Progenitor cell of endocrine pancreas (in vitro differentiated cells): ENCODE measurements around the gene SLCO1B1. TPM values are rescaled to one million over a fixed set of nuclear protein-coding genes. Genes with fewer than 3 reads are reported as not detected.
A peak's percentile ranks its signal among the peaks of the same experiment; 100 is the strongest.

Experiments used
- DNase-seq: peaks from one replicate; pipeline ENCODE4 v3.0.0; 2021; ENCODE audit warnings: low spot score; ENCODE audit not compliant: unreplicated experiment
- H3K27ac Mint-ChIP-seq: 2 replicates; pipeline ENCODE4 v1.8.0; 2021; ENCODE audit warnings: mild to moderate bottlenecking, moderate library complexity, mixed read lengths
- H3K27me3 Mint-ChIP-seq: 2 replicates; pipeline ENCODE4 v1.8.0; 2021; ENCODE audit warnings: mixed read lengths
- H3K36me3 Mint-ChIP-seq: 2 replicates; pipeline ENCODE4 v1.8.0; 2022; ENCODE audit warnings: mixed read lengths; ENCODE audit not compliant: insufficient read depth
- H3K4me1 Mint-ChIP-seq: 2 replicates; pipeline ENCODE4 v1.8.0; 2021; ENCODE audit warnings: low read depth, mixed read lengths
- H3K4me3 Mint-ChIP-seq: 2 replicates; pipeline ENCODE4 v1.8.0; 2021; ENCODE audit warnings: low read depth, mild to moderate bottlenecking, moderate library complexity, mixed read lengths
- H3K9me3 Mint-ChIP-seq: 2 replicates; pipeline ENCODE4 v1.8.0; 2021; ENCODE audit warnings: low read depth, mixed read lengths
- CTCF ChIP-seq: fragments of 200-600 bp; sonication (generic); IDR thresholded peaks from one replicate; pipeline ENCODE4 v1.5.0; 2021; ENCODE audit warnings: antibody characterized with exemption, mild to moderate bottlenecking; ENCODE audit not compliant: unreplicated experiment
- total RNA-seq: library from RNA; stranded (reverse); gene quantifications from 2 replicates; pipeline ENCODE4 v1.2.1, GENCODE V29; 2021

The SLCO1B1 gene
- total RNA-seq, 1 donor from 2014 or later = 0.17 TPM

GRCh38 chr12:21221778-21222177, 90.8 kb downstream of the SLCO1B1 start:
- H3K27me3 Mint-ChIP-seq = no peaks in the 10 kb centered on the region
- DNase-seq = no peak
- peaks cover 2% of the 10 kb centered on the region for H3K4me1 Mint-ChIP-seq
- no peak overlapping the region for H3K27ac Mint-ChIP-seq
- TF ChIP-seq CTCF = no peak
- H3K36me3 Mint-ChIP-seq = no peaks in the 10 kb centered on the region
- no peaks in the 10 kb centered on the region for H3K9me3 Mint-ChIP-seq
- H3K4me3 Mint-ChIP-seq = no peak overlapping the region

- H3K4me3 Mint-ChIP-seq = no peak overlapping the region
- TF ChIP-seq CTCF = no peak
- H3K9me3 Mint-ChIP-seq = no peaks in the 10 kb centered on the region
- H3K27ac Mint-ChIP-seq = no peak overlapping the region
- no peaks in the 10 kb centered on the region for H3K36me3 Mint-ChIP-seq
- H3K27me3 Mint-ChIP-seq = no peaks in the 10 kb centered on the region
- H3K4me1 Mint-ChIP-seq = peaks cover 2% of the 10 kb centered on the region
- DNase-seq = no peak
Observed at GRCh38 chr12:21223930-21224329, 92.9 kb downstream of the SLCO1B1 start.

- Mint-ChIP-seq H3K27ac (no peak overlapping the region), H3K4me3 (no peak overlapping the region), H3K27me3 (no peaks in the 10 kb centered on the region), H3K36me3 (peaks cover 3% of the 10 kb centered on the region), H3K4me1 (no peaks in the 10 kb centered on the region), H3K9me3 (no peaks in the 10 kb centered on the region)
- no peak for TF ChIP-seq CTCF
- DNase-seq = no peak
Observed at GRCh38 chr12:21234395-21234794, 103.4 kb downstream of the SLCO1B1 start.

GRCh38 chr12:21239866-21240265, 108.9 kb downstream of the SLCO1B1 start:
- H3K4me3 Mint-ChIP-seq = no peak overlapping the region
- H3K9me3 Mint-ChIP-seq = peaks cover 14% of the 10 kb centered on the region
- no peaks in the 10 kb centered on the region for H3K27me3 Mint-ChIP-seq
- no peak for TF ChIP-seq CTCF
- H3K27ac Mint-ChIP-seq = no peak overlapping the region
- DNase-seq = no peak
- no peaks in the 10 kb centered on the region for H3K4me1 Mint-ChIP-seq
- H3K36me3 Mint-ChIP-seq = no peaks in the 10 kb centered on the region

GRCh38 chr12:21248679-21249078, 117.7 kb downstream of the SLCO1B1 start:
- no peak for DNase-seq
- Mint-ChIP-seq H3K4me1 (peaks cover 6% of the 10 kb centered on the region), H3K27me3 (no peaks in the 10 kb centered on the region), H3K9me3 (peaks cover 2% of the 10 kb centered on the region), H3K27ac (no peak overlapping the region), H3K4me3 (no peak overlapping the region), H3K36me3 (no peaks in the 10 kb centered on the region)
- TF ChIP-seq CTCF = peak; percentile 46
